HG03565 (cell line): ENCODE results near the gene DCC.
"Not testable (repeated sequence)": the region's sequence is repeated elsewhere in the genome, so short reads cannot be mapped to it uniquely, and the experiment has no call there.

Source experiments
- ATAC-seq: cut with Tn5 transposase; IDR thresholded peaks from one replicate; pipeline ENCODE4 v1.9.1; 2021; ENCODE audit warnings: mild to moderate bottlenecking, moderate library complexity; ENCODE audit not compliant: unreplicated experiment

The DCC gene

GRCh38 chr18:53458944-53459580, 1119.1 kb downstream of the DCC start:
- no peak for ATAC-seq

- ATAC-seq: no peak
Observed at GRCh38 chr18:53467756-53468155, 1127.8 kb downstream of the DCC start.

GRCh38 chr18:53468173-53468572, 1128.2 kb downstream of the DCC start:
- ATAC-seq: not testable (repeated sequence)

- ATAC-seq: no peak
Observed at GRCh38 chr18:53472546-53472945, 1132.5 kb downstream of the DCC start.

DNA sequence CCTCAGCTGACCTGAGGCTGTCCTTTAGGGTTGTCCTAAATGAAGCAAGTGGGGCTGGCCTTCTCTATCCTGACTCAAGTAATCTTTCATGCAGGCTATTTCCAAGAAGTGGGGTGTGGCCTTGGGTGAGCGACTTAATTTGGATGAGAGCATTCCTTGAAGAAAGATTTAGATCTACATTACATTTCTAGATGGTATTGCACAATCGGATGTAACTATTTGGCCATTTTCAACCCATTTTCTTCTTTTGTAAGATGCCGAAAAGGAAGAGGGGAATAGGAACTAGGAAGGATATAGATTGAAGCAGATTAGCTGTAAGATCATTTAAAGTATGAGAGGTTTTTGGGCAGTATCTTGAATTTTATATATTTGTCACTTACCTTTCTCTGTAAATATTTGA, 1138.2 kb downstream of the DCC start:
- no peak for ATAC-seq

DNA sequence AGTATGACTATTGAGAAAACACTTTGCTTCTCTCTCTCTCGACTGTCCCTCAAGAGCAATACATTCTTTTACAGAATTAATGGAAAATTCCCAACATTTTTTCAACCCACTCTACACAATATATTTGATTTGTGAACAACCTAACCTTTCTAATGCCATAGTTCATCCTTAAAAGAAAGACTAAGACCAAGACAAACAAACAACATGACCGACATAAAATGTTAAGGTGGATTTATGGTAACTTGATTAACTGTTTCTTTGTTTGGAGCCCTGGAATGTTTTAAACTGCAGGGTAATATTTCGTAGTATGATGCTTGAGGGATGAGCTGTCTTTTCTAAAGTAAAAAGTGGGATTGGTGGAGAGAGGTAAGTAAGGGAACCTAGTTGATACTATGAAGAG, 1146.3 kb downstream of the DCC start:
- no peak for ATAC-seq

- ATAC-seq: no peak
Observed at GRCh38 chr18:53489266-53489665, 1149.3 kb downstream of the DCC start.

DNA sequence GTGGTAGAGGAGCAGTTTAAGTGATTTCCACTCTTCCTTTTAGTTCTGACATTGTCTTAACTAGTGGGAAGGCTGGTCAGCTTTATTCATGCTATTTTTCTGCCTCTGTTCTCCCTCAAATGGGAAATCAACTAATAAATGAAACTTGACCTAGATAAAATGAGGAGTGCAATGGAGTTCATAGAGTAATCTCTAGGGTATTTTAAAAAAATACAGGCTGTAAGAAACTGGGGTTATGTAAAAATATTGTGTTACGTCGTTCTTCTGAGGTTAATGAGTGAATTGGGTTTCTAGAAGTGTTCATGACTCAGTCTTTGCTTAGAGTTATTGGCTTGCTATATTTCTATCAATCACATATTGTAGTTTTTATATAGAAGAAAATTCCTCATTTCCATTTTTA, 1150.0 kb downstream of the DCC start:
- ATAC-seq: no peak

DNA sequence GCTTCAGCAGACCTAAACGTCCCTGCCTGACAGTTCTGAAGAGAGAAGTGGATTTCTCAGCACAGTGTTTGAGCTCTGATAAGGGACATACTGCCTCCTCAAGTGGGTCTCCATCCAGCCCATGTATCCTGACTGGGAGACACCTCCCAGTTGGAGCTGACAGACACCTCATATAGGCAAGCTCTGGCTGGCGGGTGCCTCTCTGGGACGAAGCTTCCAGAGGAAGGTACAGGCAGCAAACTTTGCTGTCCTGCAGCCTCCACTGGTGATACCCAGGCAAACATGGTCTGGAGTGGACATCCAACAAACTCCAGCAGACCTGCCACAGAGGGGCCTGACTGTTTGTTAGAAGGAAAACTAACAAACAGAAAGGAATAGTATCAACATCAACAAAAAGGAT, 1156.0 kb downstream of the DCC start:
- no peak for ATAC-seq

DNA sequence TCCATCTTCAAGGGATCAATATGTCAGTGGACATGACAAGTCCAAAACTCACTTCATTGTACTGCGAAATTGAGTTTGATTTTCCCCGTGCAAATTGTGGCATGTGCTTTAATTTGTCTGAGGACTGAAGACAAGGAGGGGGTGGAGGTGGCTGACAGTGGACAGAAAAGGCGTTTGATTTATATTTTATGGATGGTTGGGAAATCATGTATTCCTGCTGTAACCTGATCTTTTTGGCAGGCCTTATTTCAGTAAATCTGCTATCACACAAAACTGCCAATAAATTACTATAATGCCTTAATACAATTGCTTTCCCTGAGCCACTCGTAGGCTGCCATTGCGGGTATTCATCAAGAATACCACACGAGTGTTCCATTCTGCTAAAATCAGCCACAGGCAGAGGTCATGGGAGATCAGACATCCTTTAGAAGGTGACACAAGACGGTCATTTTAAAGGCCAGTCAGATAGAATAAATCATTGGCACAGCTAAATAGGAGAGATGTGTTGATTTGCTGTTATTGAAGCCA, 1164.0 kb downstream of the DCC start:
- no peak for ATAC-seq

DNA sequence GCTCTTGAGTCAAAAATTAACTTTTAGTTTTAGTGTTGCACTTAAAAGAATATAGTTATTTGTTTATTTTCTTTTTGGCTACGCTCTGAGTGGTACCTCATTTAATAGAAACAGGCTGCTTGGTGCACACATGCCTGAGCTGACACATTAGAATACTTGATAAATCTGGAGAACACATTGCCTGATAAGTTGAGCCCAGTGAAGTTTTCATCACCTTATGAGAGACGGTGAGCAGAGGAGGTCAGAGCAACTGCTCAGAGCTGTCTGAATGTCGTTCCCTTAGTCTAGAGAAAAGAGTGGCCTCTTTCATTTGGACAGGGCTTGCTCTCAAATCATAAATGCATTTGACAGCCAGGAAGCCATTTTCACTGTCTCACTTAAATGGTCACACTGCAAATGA, 1168.5 kb downstream of the DCC start:
- no peak for ATAC-seq

DNA sequence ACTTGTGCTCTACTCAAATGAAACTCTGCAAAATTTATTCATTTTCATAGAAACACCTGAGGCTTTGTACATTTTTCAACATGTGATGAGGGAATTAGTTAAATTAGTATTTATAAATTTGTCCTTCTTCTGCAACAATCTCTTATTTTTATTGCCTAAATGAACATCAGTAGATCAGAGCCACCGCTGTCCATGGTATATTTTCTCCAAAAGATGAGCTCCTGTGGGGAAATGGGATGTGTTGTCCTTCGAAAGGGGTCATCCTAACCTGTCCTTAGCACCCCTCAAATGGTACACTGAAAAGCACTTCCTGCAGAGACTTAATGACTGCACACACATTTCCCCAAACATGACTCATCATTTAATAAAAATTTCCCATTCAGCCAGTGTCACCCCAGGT, 1169.9 kb downstream of the DCC start:
- ATAC-seq: no peak

GRCh38 chr18:53511725-53512124, 1171.7 kb downstream of the DCC start:
- not testable (repeated sequence) for ATAC-seq

DNA sequence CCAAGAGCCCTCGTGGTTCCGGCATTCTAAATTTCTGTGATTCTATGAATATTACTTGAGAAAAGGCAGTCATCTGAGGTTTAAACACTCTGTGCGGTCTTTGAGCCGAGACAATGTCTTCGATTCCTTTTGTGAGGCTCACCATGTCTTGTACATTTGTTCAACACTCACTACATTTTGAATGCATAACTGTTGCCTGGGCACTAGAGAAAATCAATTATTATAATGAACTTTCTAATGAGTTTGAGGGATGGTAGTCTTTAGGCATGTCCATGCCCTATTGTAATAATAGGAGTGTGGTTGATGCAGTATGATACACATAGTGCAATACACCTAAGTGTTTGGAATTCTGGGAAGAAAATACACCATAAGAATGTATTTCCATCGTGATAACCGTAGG, 1181.1 kb downstream of the DCC start:
- ATAC-seq: no peak

DNA sequence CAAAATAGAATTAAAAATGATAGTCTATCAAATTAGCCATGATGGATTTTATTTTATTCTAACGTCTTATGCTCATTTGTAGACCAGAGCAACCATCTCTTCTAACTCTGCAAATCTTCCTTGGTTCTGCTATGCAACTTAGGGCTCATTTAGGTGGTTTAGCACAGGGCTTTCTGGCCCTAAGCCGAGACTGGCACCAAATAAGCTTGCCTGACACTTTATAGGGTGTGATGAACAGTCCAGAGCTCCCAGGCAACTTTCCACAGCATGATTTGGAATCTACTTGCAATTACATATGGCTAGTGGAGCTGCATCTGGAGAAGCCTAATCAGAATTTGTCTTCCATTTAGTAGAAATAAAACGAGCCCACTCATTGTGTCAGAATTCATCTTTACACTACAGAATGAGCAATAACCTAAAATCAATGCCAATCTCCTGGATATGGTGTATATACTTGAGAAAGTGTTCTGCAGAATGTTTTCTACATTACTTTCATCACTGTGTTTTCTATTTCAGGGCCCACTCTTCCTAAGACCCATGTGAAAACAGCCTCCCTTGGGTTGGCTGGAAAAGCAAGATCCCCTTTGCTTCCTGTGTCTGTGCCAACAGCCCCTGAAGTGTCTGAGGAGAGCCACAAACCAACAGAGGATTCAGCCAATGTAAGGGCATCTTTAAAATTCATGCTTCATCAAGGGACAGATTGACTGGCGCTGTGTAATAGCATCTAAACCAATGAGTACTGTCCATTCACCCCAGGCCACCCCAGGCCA, 1186.3 kb downstream of the DCC start:
- ATAC-seq: no peak

- no peak for ATAC-seq
Observed at GRCh38 chr18:53527365-53527764, 1187.4 kb downstream of the DCC start.

- ATAC-seq: no peak
Observed at GRCh38 chr18:53531187-53531586, 1191.2 kb downstream of the DCC start.

DNA sequence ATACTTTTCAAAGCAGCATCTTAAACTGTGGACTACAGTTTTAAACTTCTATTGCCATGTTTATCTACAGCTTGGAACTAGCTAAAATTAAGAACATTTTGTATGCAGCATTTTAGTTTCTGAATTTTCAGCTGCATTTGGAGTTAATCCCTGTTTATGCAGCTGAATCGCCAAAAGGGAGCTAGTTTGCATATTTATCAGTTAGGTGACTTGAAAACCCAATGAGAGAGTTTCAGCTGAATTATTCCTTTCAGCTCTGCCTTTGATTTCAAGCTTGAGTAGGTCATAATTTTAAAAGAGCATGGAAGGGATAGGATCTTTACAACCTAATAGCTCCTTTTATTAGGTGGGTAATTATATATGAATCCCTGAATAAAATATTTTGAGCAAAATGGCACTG, 1191.9 kb downstream of the DCC start:
- ATAC-seq: no peak

- ATAC-seq: no peak
Observed at GRCh38 chr18:53534203-53534602, 1194.2 kb downstream of the DCC start.

GRCh38 chr18:53534695-53535094, 1194.7 kb downstream of the DCC start:
- ATAC-seq: no peak

GRCh38 chr18:53536908-53537307, 1196.9 kb downstream of the DCC start:
- ATAC-seq: no peak

GRCh38 chr18:53541924-53542323, 1201.9 kb downstream of the DCC start:
- ATAC-seq: no peak
